CD8-positive, alpha-beta memory T cell (primary cell): ENCODE data around the gene CINP. TPM values are rescaled to one million over a fixed set of nuclear protein-coding genes. Genes with fewer than 3 reads are reported as not detected.

Experiments
- CTCF ChIA-PET: fragments of 350-600 bp; sonication (Branson Sonifier 250); formaldehyde crosslinking; loops from one replicate; lab custom pipeline; 2021; ENCODE audit warnings: antibody characterized with exemption; lab: Charles Lee
- POLR2A ChIA-PET: fragments of 350-600 bp; sonication (Branson Sonifier 250); formaldehyde crosslinking; loops from one replicate; lab custom pipeline; 2021; ENCODE audit warnings: antibody characterized with exemption; lab: Charles Lee
- DNase-seq, 5 donors: peaks; one replicate each; pipeline versions ENCODE4 v3.0.0 to v3.0.0-alpha.2; 2020 to 2022; ENCODE audit warnings: mixed read lengths in 1 of 5
- H3K27ac ChIP-seq: one replicate; pipeline ENCODE4 v1.7.0; 2013; ENCODE audit warnings: low read depth, mild to moderate bottlenecking, low read length, moderate library complexity
- H3K27me3 ChIP-seq: 2 replicates; pipeline ENCODE4 v1.7.0; 2013; ENCODE audit warnings: low read length, mild to moderate bottlenecking; ENCODE audit not compliant: insufficient read depth, poor library complexity, severe bottlenecking
- H3K36me3 ChIP-seq: 2 replicates; pipeline ENCODE4 v1.7.0; 2013; ENCODE audit warnings: mild to moderate bottlenecking, low read length, moderate library complexity; ENCODE audit not compliant: insufficient read depth
- H3K4me1 ChIP-seq: 2 replicates; pipeline ENCODE4 v1.7.0; 2013; ENCODE audit warnings: mild to moderate bottlenecking, low read length, moderate library complexity; ENCODE audit not compliant: insufficient read depth
- H3K4me3 ChIP-seq: 2 replicates; pipeline ENCODE4 v1.7.0; 2013; ENCODE audit warnings: mild to moderate bottlenecking, low read length
- H3K9me3 ChIP-seq: 2 replicates; pipeline ENCODE4 v1.7.0; 2013; ENCODE audit warnings: mild to moderate bottlenecking, low read length
- H3K27ac Mint-ChIP-seq, 8 donors: one replicate each; pipeline ENCODE4 v1.8.0; 2020 to 2021; ENCODE audit warnings: mixed read lengths in 8 of 8, mild to moderate bottlenecking in 6 of 8, inconsistent platforms in 3 of 8, moderate library complexity in 3 of 8
- H3K27me3 Mint-ChIP-seq, 2 donors: one replicate each; pipeline ENCODE4 v1.8.0; 2020 to 2021; ENCODE audit warnings: mixed read lengths in 2 of 2, mild to moderate bottlenecking in 1 of 2, moderate library complexity in 1 of 2
- H3K36me3 Mint-ChIP-seq, 3 donors: one replicate each; pipeline ENCODE4 v1.8.0; 2020 to 2021; ENCODE audit warnings: mixed read lengths in 3 of 3, inconsistent platforms in 1 of 3, mild to moderate bottlenecking in 1 of 3
- H3K4me1 Mint-ChIP-seq, 3 donors: one replicate each; pipeline ENCODE4 v1.8.0; 2020 to 2021; ENCODE audit warnings: mixed read lengths in 3 of 3, inconsistent platforms in 1 of 3, mild to moderate bottlenecking in 1 of 3
- H3K4me3 Mint-ChIP-seq, 7 donors: one replicate each; pipeline ENCODE4 v1.8.0; 2020 to 2021; ENCODE audit warnings: mixed read lengths in 7 of 7, mild to moderate bottlenecking in 6 of 7, moderate library complexity in 4 of 7, inconsistent platforms in 2 of 7
- H3K9me3 Mint-ChIP-seq, 5 donors: one replicate each; pipeline ENCODE4 v1.8.0; 2020 to 2022; ENCODE audit warnings: mixed read lengths in 5 of 5, mild to moderate bottlenecking in 3 of 5, moderate library complexity in 2 of 5, inconsistent platforms in 1 of 5
- polyA plus RNA-seq: library from polyadenylated mRNA; unstranded; fragments of 300-500 nt; fragmentation: Illumina TruSeq; gene quantifications from one replicate; pipeline ENCODE4 v1.2.3, GENCODE V29; 2021
- total RNA-seq, 2 experiments: library from RNA; stranded (reverse); gene quantifications; one replicate each; pipeline ENCODE4 v1.2.3, GENCODE V29; 2021

CINP gene
- total and polyA plus RNA-seq, 3 experiments from 2014 or later, result 40.5 to 66.0 (median 65.4) TPM

- POLR2A ChIA-PET, result no interaction called here
- no peaks in the 10 kb centered on the region for H3K27me3 Mint-ChIP-seq
- peaks cover 3 to 7% (median 4%) of the 10 kb centered on the region in 3 donors for H3K4me1 Mint-ChIP-seq
- Histone ChIP-seq H3K27ac (no peak overlapping the region), H3K4me3 (no peak overlapping the region), H3K36me3 (no peaks in the 10 kb centered on the region), H3K4me1 (peaks cover 10% of the 10 kb centered on the region), H3K9me3 (no peaks in the 10 kb centered on the region), H3K27me3 (no peaks in the 10 kb centered on the region)
- no peak overlapping the region for H3K4me3 Mint-ChIP-seq
- peaks cover 3 to 9% (median 8%) of the 10 kb centered on the region in 3 donors for H3K36me3 Mint-ChIP-seq
- H3K9me3 Mint-ChIP-seq, result no peaks in the 10 kb centered on the region
- no peak for DNase-seq
- CTCF ChIA-PET, result interaction anchor here (1.0 kb wide), 1 partner anchor 48 kb away, joined by 3 read pairs; no protein-coding TSS in a partner anchor
- H3K27ac Mint-ChIP-seq, result peak overlapping the region in 1 of 8 donors; percentile 3
These were observed 27.6 kb upstream of the CINP start for GRCh38 chr14:102390064-102390855.

GRCh38 chr14:102389246-102389645 is 26.6 kb upstream of the CINP start:
- Histone ChIP-seq H3K4me1 (no peaks in the 10 kb centered on the region), H3K36me3 (no peaks in the 10 kb centered on the region), H3K27me3 (no peaks in the 10 kb centered on the region), H3K9me3 (no peaks in the 10 kb centered on the region), H3K27ac (no peak overlapping the region), H3K4me3 (no peak overlapping the region)
- Mint-ChIP-seq H3K27ac (no peak overlapping the region), H3K4me3 (no peak overlapping the region), H3K4me1 (no peaks in the 10 kb centered on the region), H3K9me3 (no peaks in the 10 kb centered on the region), H3K36me3 (peaks cover 3 to 8% (median 8%) of the 10 kb centered on the region in 3 donors), H3K27me3 (no peaks in the 10 kb centered on the region)
- DNase-seq, result no peak
- POLR2A ChIA-PET, result no interaction called here
- CTCF ChIA-PET, result no interaction called here

- H3K27ac ChIP-seq, result no peak overlapping the region
- no peaks in the 10 kb centered on the region for H3K4me1 ChIP-seq
- CTCF ChIA-PET, result no interaction called here
- H3K9me3 Mint-ChIP-seq, result no peaks in the 10 kb centered on the region
- POLR2A ChIA-PET, result no interaction called here
- DNase-seq, result no peak
- H3K27me3 Mint-ChIP-seq, result no peaks in the 10 kb centered on the region
- peaks cover 0 to 8% (median 1%) of the 10 kb centered on the region in 3 donors for H3K36me3 Mint-ChIP-seq
- no peaks in the 10 kb centered on the region for H3K9me3 ChIP-seq
- no peak overlapping the region for H3K4me3 Mint-ChIP-seq
- no peak overlapping the region for H3K27ac Mint-ChIP-seq
- H3K27me3 ChIP-seq, result no peaks in the 10 kb centered on the region
- no peaks in the 10 kb centered on the region for H3K4me1 Mint-ChIP-seq
- H3K4me3 ChIP-seq, result no peak overlapping the region
- no peaks in the 10 kb centered on the region for H3K36me3 ChIP-seq
These were observed 24.4 kb upstream of the CINP start for GRCh38 chr14:102387086-102387485.

GRCh38 chr14:102378830-102379229 is 16.1 kb upstream of the CINP start:
- ChIA-PET CTCF (no interaction called here), POLR2A (no interaction called here)
- no peaks in the 10 kb centered on the region for H3K9me3 Mint-ChIP-seq

GRCh38 chr14:102377696-102378095 is 15.0 kb upstream of the CINP start:
- CTCF ChIA-PET, result no interaction called here
- no peak overlapping the region for H3K4me3 ChIP-seq
- Mint-ChIP-seq H3K4me1 (no peaks in the 10 kb centered on the region), H3K4me3 (no peak overlapping the region), H3K27me3 (no peaks in the 10 kb centered on the region), H3K36me3 (peaks cover 3 to 29% (median 7%) of the 10 kb centered on the region in 3 donors), H3K9me3 (no peaks in the 10 kb centered on the region), H3K27ac (peak overlapping the region in 1 of 8 donors; percentile 59)
- H3K36me3 ChIP-seq, result no peaks in the 10 kb centered on the region
- H3K27me3 ChIP-seq, result no peaks in the 10 kb centered on the region
- no peaks in the 10 kb centered on the region for H3K4me1 ChIP-seq
- POLR2A ChIA-PET, result no interaction called here
- H3K9me3 ChIP-seq, result no peaks in the 10 kb centered on the region
- H3K27ac ChIP-seq, result no peak overlapping the region
- no peak for DNase-seq

More at GRCh38 chr14:102378830-102379229, 16.1 kb upstream of the CINP start:
- Mint-ChIP-seq H3K36me3 (peaks cover 3 to 30% (median 7%) of the 10 kb centered on the region in 3 donors), H3K27me3 (no peaks in the 10 kb centered on the region), H3K27ac (no peak overlapping the region), H3K4me1 (no peaks in the 10 kb centered on the region), H3K4me3 (no peak overlapping the region)
- H3K27ac ChIP-seq, result no peak overlapping the region
- no peak for DNase-seq
- H3K4me3 ChIP-seq, result no peak overlapping the region
- H3K9me3 ChIP-seq, result no peaks in the 10 kb centered on the region
- H3K27me3 ChIP-seq, result no peaks in the 10 kb centered on the region
- H3K36me3 ChIP-seq, result no peaks in the 10 kb centered on the region
- no peaks in the 10 kb centered on the region for H3K4me1 ChIP-seq

GRCh38 chr14:102375119-102375518 is 12.4 kb upstream of the CINP start:
- H3K36me3 ChIP-seq, result no peaks in the 10 kb centered on the region
- H3K27ac ChIP-seq, result no peak overlapping the region
- peaks cover 0 to 24% (median 7%) of the 10 kb centered on the region in 3 donors for H3K36me3 Mint-ChIP-seq
- H3K4me3 ChIP-seq, result no peak overlapping the region
- CTCF ChIA-PET, result no interaction called here
- H3K4me1 Mint-ChIP-seq, result peaks cover 3 to 10% (median 9%) of the 10 kb centered on the region in 3 donors
- DNase-seq, result no peak
- POLR2A ChIA-PET, result no interaction called here
- H3K27me3 Mint-ChIP-seq, result no peaks in the 10 kb centered on the region
- no peaks in the 10 kb centered on the region for H3K9me3 Mint-ChIP-seq
- no peak overlapping the region for H3K4me3 Mint-ChIP-seq
- no peaks in the 10 kb centered on the region for H3K4me1 ChIP-seq
- H3K27me3 ChIP-seq, result no peaks in the 10 kb centered on the region
- peak overlapping the region in 4 of 8 donors; percentile 12 to 30 (median 21) for H3K27ac Mint-ChIP-seq
- H3K9me3 ChIP-seq, result no peaks in the 10 kb centered on the region

- H3K9me3 Mint-ChIP-seq, result no peaks in the 10 kb centered on the region
- no peak overlapping the region for H3K27ac Mint-ChIP-seq
These were observed 11.6 kb upstream of the CINP start for GRCh38 chr14:102374264-102374663.

GRCh38 chr14:102373110-102373509 is 10.4 kb upstream of the CINP start:
- Histone ChIP-seq H3K36me3 (no peaks in the 10 kb centered on the region), H3K4me3 (no peak overlapping the region), H3K27me3 (no peaks in the 10 kb centered on the region), H3K4me1 (no peaks in the 10 kb centered on the region), H3K9me3 (no peaks in the 10 kb centered on the region), H3K27ac (no peak overlapping the region)
- Mint-ChIP-seq H3K27me3 (no peaks in the 10 kb centered on the region), H3K9me3 (no peaks in the 10 kb centered on the region), H3K4me1 (peaks cover 3 to 14% (median 10%) of the 10 kb centered on the region in 3 donors), H3K36me3 (peaks cover 0 to 15% (median 4%) of the 10 kb centered on the region in 3 donors), H3K4me3 (no peak overlapping the region), H3K27ac (no peak overlapping the region)
- CTCF ChIA-PET, result no interaction called here
- POLR2A ChIA-PET, result no interaction called here
- no peak for DNase-seq

More at GRCh38 chr14:102374264-102374663, 11.6 kb upstream of the CINP start:
- no peak for DNase-seq
- CTCF ChIA-PET, result no interaction called here
- Mint-ChIP-seq H3K4me3 (no peak overlapping the region), H3K4me1 (peaks cover 3 to 10% (median 10%) of the 10 kb centered on the region in 3 donors), H3K27me3 (no peaks in the 10 kb centered on the region), H3K36me3 (peaks cover 0 to 22% (median 6%) of the 10 kb centered on the region in 3 donors)
- H3K9me3 ChIP-seq, result no peaks in the 10 kb centered on the region
- no peaks in the 10 kb centered on the region for H3K4me1 ChIP-seq
- H3K36me3 ChIP-seq, result no peaks in the 10 kb centered on the region
- no peaks in the 10 kb centered on the region for H3K27me3 ChIP-seq
- POLR2A ChIA-PET, result no interaction called here
- no peak overlapping the region for H3K4me3 ChIP-seq
- no peak overlapping the region for H3K27ac ChIP-seq
